ENCODE measurements around the gene ZFP91. TPM values are rescaled to one million over a fixed set of nuclear protein-coding genes. Genes with fewer than 3 reads are reported as not detected.

Gene ZFP91, protein sequence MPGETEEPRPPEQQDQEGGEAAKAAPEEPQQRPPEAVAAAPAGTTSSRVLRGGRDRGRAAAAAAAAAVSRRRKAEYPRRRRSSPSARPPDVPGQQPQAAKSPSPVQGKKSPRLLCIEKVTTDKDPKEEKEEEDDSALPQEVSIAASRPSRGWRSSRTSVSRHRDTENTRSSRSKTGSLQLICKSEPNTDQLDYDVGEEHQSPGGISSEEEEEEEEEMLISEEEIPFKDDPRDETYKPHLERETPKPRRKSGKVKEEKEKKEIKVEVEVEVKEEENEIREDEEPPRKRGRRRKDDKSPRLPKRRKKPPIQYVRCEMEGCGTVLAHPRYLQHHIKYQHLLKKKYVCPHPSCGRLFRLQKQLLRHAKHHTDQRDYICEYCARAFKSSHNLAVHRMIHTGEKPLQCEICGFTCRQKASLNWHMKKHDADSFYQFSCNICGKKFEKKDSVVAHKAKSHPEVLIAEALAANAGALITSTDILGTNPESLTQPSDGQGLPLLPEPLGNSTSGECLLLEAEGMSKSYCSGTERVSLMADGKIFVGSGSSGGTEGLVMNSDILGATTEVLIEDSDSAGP
- 27.7 TPM for total RNA-seq

DNA sequence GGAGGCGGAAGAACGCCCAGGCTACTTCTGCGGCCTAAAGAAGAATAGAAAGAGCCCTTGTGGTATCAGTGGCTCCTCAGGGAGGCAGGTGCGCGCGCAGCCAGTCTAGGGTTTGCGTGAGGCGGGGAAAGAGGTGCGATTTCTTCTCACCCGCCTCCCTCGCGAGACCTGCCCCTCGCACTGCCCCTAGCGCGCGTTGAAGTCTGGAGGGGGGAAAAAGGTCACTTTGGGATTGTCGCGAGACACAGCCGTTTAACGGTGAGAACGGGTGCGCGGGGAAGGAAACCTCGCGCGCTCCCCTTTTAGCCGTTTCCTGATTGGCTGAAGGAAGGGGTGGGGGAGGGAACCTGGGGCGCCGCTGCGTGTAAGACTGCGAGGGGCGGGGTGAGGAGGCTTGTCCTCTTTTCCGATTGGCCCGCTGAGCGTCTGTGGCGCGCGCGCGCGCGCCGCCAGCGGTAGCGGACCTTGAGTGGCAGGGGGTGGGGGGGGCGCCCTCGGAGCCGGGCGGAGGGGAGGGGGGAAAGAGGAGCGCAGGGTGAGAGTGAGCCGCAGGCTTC, at the start of gene ZFP91:
TSS of gene ZFP91 (plus strand) at position 429 of the 557 bp plus-strand sequence. CDS start 219 bp downstream, outside the sequence.
- Histone ChIP-seq H3K27me3 (ENCODE audit: control insufficient read depth in 3 of 3, insufficient read depth in 3 of 3, low read length in 3 of 3) (no peaks in the 10 kb centered on the region), H3K27ac (ENCODE audit: low read depth, low read length) (peak within 1 kb of the TSS; percentile 100), H3K4me3 (ENCODE audit: low read length in 3 of 3) (peak within 1 kb of the TSS; percentile 92 to 98 (median 97)), H3K9ac (ENCODE audit: low read depth in 1 of 3, low read length in 3 of 3) (peak within 1 kb of the TSS; percentile 99 to 100 (median 100)), H3K4me1 (ENCODE audit: control insufficient read depth in 3 of 3, insufficient read depth in 3 of 3, low read length in 3 of 3) (peaks cover 34 to 49% (median 48%) of the 10 kb centered on the region in 3 donors), H3K36me3 (ENCODE audit: control insufficient read depth in 3 of 3, insufficient read depth in 3 of 3, low read length in 3 of 3) (peaks cover 0 to 5% (median 0%) of the 10 kb centered on the region in 3 donors), H3K9me3 (ENCODE audit: control insufficient read depth in 3 of 3, low read length in 3 of 3) (no peaks in the 10 kb centered on the region)

DNA sequence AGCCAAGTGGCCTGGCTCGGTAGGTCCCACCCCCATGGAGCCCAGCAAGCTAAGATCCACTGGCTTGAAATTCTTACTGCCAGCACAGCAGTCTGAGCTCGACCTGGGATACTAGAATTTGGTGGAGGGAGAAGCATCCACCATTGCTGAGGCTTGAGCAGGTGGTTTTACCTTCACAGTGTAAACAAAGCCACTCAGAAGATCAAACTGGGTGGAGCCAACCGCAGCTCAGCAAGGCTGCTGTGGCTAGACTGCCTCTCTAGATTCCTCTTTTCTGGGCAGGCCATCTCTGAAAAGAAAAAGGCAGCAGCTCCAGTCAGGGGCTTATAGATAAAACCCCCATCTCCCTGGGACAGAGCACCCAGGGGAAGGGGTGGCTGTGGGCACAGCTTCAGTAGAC, 48.6 kb upstream of the ZFP91 start:
- no peaks in the 10 kb centered on the region for H3K27me3 ChIP-seq (ENCODE audit: control insufficient read depth in 3 of 3, insufficient read depth in 3 of 3, low read length in 3 of 3)
- no peaks in the 10 kb centered on the region for H3K9me3 ChIP-seq (ENCODE audit: control insufficient read depth in 3 of 3, low read length in 3 of 3)
- H3K36me3 ChIP-seq (ENCODE audit: control insufficient read depth in 3 of 3, insufficient read depth in 3 of 3, low read length in 3 of 3): peaks cover 11 to 26% (median 17%) of the 10 kb centered on the region in 3 donors
- no peak overlapping the region for H3K27ac ChIP-seq (ENCODE audit: low read depth, low read length)
- no peak overlapping the region for H3K4me3 ChIP-seq (ENCODE audit: low read length in 3 of 3)
- H3K4me1 ChIP-seq (ENCODE audit: control insufficient read depth in 3 of 3, insufficient read depth in 3 of 3, low read length in 3 of 3): no peaks in the 10 kb centered on the region
- H3K9ac ChIP-seq (ENCODE audit: low read depth in 1 of 3, low read length in 3 of 3): no peak overlapping the region

DNA sequence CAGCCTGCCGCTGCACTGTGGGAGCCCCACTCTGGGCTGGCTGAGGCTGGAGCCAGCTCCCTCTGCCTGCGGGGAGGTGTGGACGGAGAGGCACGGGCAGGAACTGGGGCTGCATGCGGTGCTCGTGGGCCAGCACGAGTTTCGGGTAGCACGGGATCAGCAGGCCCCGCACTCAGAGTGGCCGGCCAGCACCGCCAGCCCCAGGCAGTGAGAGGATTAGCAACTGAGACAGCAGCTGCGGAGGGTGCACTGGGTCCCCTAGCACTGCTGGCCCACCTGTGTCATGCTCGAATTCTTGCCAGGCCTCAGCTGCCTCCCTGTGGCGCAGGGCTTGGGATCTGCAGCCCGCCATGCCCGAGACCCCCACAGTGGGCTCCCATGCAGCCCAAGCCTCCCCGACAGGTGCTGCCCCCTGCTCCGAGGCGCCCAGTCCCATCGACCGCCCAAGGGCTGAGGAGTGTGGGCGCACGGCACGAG, 47.0 kb upstream of the ZFP91 start:
- Histone ChIP-seq H3K9me3 (ENCODE audit: control insufficient read depth in 3 of 3, low read length in 3 of 3) (no peaks in the 10 kb centered on the region), H3K4me1 (ENCODE audit: control insufficient read depth in 3 of 3, insufficient read depth in 3 of 3, low read length in 3 of 3) (no peaks in the 10 kb centered on the region), H3K27ac (ENCODE audit: low read depth, low read length) (no peak overlapping the region), H3K36me3 (ENCODE audit: control insufficient read depth in 3 of 3, insufficient read depth in 3 of 3, low read length in 3 of 3) (peaks cover 11 to 26% (median 17%) of the 10 kb centered on the region in 3 donors), H3K4me3 (ENCODE audit: low read length in 3 of 3) (no peak overlapping the region), H3K27me3 (ENCODE audit: control insufficient read depth in 3 of 3, insufficient read depth in 3 of 3, low read length in 3 of 3) (no peaks in the 10 kb centered on the region), H3K9ac (ENCODE audit: low read depth in 1 of 3, low read length in 3 of 3) (no peak overlapping the region)

DNA sequence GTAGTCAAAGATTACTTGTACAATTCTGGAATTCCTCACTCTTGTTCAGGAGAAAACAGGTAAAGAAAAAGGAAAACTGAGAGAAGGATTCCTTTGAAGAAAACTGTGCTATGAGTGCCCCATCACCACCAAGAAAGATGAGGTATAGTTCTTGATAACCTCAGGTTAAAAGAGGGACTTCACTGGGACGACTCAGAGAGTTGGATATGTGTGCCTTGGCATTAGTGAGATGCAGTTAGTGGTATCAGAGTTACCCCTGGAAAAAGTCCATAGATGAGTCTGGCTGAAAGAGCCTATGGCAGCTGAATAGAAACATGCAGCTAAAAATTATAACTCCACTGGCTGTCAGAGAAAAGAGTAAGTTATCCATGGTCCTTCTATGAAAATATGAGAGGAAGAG, 32.0 kb upstream of the ZFP91 start:
- no peaks in the 10 kb centered on the region for H3K4me1 ChIP-seq (ENCODE audit: control insufficient read depth in 3 of 3, insufficient read depth in 3 of 3, low read length in 3 of 3)
- H3K9ac ChIP-seq (ENCODE audit: low read depth in 1 of 3, low read length in 3 of 3): no peak overlapping the region
- peaks cover 30 to 44% (median 36%) of the 10 kb centered on the region in 3 donors for H3K36me3 ChIP-seq (ENCODE audit: control insufficient read depth in 3 of 3, insufficient read depth in 3 of 3, low read length in 3 of 3)
- H3K27ac ChIP-seq (ENCODE audit: low read depth, low read length): no peak overlapping the region
- no peak overlapping the region for H3K4me3 ChIP-seq (ENCODE audit: low read length in 3 of 3)
- no peaks in the 10 kb centered on the region for H3K27me3 ChIP-seq (ENCODE audit: control insufficient read depth in 3 of 3, insufficient read depth in 3 of 3, low read length in 3 of 3)
- no peaks in the 10 kb centered on the region for H3K9me3 ChIP-seq (ENCODE audit: control insufficient read depth in 3 of 3, low read length in 3 of 3)

DNA sequence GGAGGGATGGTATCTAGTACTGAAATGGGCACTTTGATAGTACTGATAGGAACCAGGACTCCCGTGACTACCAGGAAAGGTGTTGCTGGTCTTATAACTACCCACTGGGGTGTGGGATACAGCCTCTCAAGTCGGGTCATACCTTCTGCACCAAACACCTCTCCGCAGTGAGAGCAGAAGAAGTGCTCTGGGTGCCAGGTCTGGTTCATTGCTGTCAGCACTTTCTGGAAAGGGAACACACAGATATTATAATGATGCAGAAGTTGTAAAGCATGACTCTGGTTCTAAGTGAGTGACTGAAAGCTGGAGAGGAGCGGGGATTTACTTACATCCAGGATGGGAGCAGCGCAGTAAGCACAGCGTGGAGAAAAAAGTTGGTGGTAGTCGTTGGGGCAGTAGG, 29.2 kb upstream of the ZFP91 start:
- Histone ChIP-seq H3K4me3 (ENCODE audit: low read length in 3 of 3) (no peak overlapping the region), H3K9me3 (ENCODE audit: control insufficient read depth in 3 of 3, low read length in 3 of 3) (no peaks in the 10 kb centered on the region), H3K4me1 (ENCODE audit: control insufficient read depth in 3 of 3, insufficient read depth in 3 of 3, low read length in 3 of 3) (no peaks in the 10 kb centered on the region), H3K27me3 (ENCODE audit: control insufficient read depth in 3 of 3, insufficient read depth in 3 of 3, low read length in 3 of 3) (no peaks in the 10 kb centered on the region), H3K36me3 (ENCODE audit: control insufficient read depth in 3 of 3, insufficient read depth in 3 of 3, low read length in 3 of 3) (peaks cover 32 to 61% (median 45%) of the 10 kb centered on the region in 3 donors), H3K27ac (ENCODE audit: low read depth, low read length) (no peak overlapping the region), H3K9ac (ENCODE audit: low read depth in 1 of 3, low read length in 3 of 3) (no peak overlapping the region)

DNA sequence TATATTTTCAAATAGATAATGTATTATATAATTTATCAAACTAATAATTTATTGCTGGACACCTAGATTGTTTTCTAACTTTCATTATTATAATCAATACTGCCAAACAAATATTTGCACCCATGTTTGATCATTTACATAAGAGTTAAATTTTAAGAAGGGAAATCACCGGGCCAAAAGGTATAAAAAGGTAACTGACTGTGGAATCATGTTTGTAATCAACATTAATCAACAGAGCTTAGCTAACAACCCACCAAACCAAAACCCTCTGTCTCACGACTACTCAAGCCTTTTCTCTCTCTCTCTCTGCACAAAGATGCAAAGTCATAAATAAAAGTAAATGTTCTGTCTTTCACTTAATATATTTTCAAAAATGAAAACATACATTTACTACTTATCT, 18.0 kb upstream of the ZFP91 start:
- peaks cover 0 to 22% (median 3%) of the 10 kb centered on the region in 3 donors for H3K36me3 ChIP-seq (ENCODE audit: control insufficient read depth in 3 of 3, insufficient read depth in 3 of 3, low read length in 3 of 3)
- H3K4me1 ChIP-seq (ENCODE audit: control insufficient read depth in 3 of 3, insufficient read depth in 3 of 3, low read length in 3 of 3): no peaks in the 10 kb centered on the region
- no peaks in the 10 kb centered on the region for H3K27me3 ChIP-seq (ENCODE audit: control insufficient read depth in 3 of 3, insufficient read depth in 3 of 3, low read length in 3 of 3)
- H3K9ac ChIP-seq (ENCODE audit: low read depth in 1 of 3, low read length in 3 of 3): no peak overlapping the region
- no peak overlapping the region for H3K27ac ChIP-seq (ENCODE audit: low read depth, low read length)
- H3K9me3 ChIP-seq (ENCODE audit: control insufficient read depth in 3 of 3, low read length in 3 of 3): no peaks in the 10 kb centered on the region
- no peak overlapping the region for H3K4me3 ChIP-seq (ENCODE audit: low read length in 3 of 3)

DNA sequence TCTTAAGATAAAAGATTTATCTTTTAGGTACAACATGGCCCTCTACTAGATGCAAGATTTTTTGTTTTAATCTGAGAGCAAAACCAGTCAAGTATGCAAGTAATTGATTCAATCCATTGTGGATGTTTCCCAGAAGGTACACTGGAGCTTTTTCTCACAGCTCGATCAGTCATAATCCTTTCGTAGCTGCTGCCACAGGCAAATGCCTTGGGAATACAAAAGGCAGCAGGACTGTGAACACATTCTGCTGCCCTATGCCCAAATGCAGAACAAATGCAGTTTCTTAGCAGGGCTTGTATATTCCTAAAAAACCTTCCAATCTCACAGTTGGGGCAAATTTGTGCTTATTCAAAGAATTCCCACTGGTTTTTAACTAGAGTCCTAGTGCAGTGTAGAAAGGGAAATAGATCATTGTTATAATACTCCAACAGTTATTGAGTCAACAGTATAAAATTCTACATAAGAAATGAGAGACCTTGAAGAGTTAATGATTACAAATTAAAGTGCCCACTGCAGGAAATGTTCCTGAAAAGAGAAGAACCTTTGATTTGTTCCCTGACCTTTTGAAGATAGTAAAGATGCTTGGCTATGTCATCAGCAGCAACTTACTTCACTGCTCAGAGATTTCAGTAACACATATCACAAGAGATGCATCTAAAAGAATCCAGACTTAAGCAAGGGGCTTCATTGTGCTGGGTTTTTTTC, 17.3 kb upstream of the ZFP91 start:
- no peaks in the 10 kb centered on the region for H3K27me3 ChIP-seq (ENCODE audit: control insufficient read depth in 3 of 3, insufficient read depth in 3 of 3, low read length in 3 of 3)
- H3K4me3 ChIP-seq (ENCODE audit: low read length in 3 of 3): no peak overlapping the region
- no peaks in the 10 kb centered on the region for H3K9me3 ChIP-seq (ENCODE audit: control insufficient read depth in 3 of 3, low read length in 3 of 3)
- H3K36me3 ChIP-seq (ENCODE audit: control insufficient read depth in 3 of 3, insufficient read depth in 3 of 3, low read length in 3 of 3): peaks cover 0 to 22% (median 3%) of the 10 kb centered on the region in 3 donors
- H3K4me1 ChIP-seq (ENCODE audit: control insufficient read depth in 3 of 3, insufficient read depth in 3 of 3, low read length in 3 of 3): no peaks in the 10 kb centered on the region
- H3K9ac ChIP-seq (ENCODE audit: low read depth in 1 of 3, low read length in 3 of 3): no peak overlapping the region
- H3K27ac ChIP-seq (ENCODE audit: low read depth, low read length): no peak overlapping the region

DNA sequence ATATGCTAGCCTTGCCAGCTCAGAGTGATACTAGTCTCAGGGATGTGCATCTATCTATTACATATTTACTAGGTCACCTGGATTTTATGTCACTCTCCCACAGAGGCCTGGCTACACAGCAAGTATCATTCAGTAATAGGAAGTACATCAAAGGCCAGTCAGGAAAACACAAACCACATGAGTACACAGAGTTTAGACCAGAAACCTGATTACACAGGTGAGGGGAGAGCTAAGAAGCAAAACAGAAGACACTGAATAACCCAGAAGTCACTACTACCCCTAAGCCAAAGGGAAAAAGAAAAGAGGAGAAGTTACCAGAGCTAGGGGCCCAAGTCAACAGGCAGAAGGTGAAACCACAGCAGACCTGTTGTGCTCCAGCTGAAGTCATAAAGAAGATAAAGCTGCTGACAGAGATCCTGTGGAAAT, 16.5 kb upstream of the ZFP91 start:
- Histone ChIP-seq H3K36me3 (ENCODE audit: control insufficient read depth in 3 of 3, insufficient read depth in 3 of 3, low read length in 3 of 3) (peaks cover 0 to 18% (median 3%) of the 10 kb centered on the region in 3 donors), H3K9me3 (ENCODE audit: control insufficient read depth in 3 of 3, low read length in 3 of 3) (no peaks in the 10 kb centered on the region), H3K27ac (ENCODE audit: low read depth, low read length) (no peak overlapping the region), H3K9ac (ENCODE audit: low read depth in 1 of 3, low read length in 3 of 3) (peak overlapping the region in 1 of 3 donors; percentile 47), H3K4me1 (ENCODE audit: control insufficient read depth in 3 of 3, insufficient read depth in 3 of 3, low read length in 3 of 3) (no peaks in the 10 kb centered on the region), H3K4me3 (ENCODE audit: low read length in 3 of 3) (no peak overlapping the region), H3K27me3 (ENCODE audit: control insufficient read depth in 3 of 3, insufficient read depth in 3 of 3, low read length in 3 of 3) (no peaks in the 10 kb centered on the region)

DNA sequence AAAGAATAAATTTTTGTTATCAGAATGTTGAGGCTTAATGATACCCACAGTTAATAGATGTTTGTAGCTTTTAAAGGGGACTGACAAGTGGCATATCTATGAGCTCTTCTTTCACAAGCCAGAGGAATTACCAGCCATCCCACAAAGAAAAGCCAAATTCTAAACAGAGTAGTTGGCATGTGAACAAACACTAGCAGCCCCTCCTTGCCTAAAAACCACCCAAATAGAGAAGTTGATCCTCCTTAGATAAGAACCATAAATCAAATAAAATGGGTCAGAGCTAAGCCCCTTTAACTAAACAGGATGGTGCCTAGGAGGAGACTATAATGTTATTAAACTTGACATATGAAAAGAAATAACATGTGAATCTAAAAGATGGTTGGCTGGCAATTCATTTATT, 14.6 kb upstream of the ZFP91 start:
- Histone ChIP-seq H3K9me3 (ENCODE audit: control insufficient read depth in 3 of 3, low read length in 3 of 3) (no peaks in the 10 kb centered on the region), H3K27ac (ENCODE audit: low read depth, low read length) (no peak overlapping the region), H3K4me3 (ENCODE audit: low read length in 3 of 3) (no peak overlapping the region), H3K27me3 (ENCODE audit: control insufficient read depth in 3 of 3, insufficient read depth in 3 of 3, low read length in 3 of 3) (no peaks in the 10 kb centered on the region), H3K36me3 (ENCODE audit: control insufficient read depth in 3 of 3, insufficient read depth in 3 of 3, low read length in 3 of 3) (peaks cover 4 to 21% (median 9%) of the 10 kb centered on the region in 3 donors), H3K4me1 (ENCODE audit: control insufficient read depth in 3 of 3, insufficient read depth in 3 of 3, low read length in 3 of 3) (no peaks in the 10 kb centered on the region), H3K9ac (ENCODE audit: low read depth in 1 of 3, low read length in 3 of 3) (no peak overlapping the region)

Data from skeletal muscle tissue (tissue), 4 donors.